ENCODE data around the gene ARHGAP29. TPM values are rescaled to one million over a fixed set of nuclear protein-coding genes. Genes with fewer than 3 reads are reported as not detected.

The ARHGAP29 gene
- total and polyA plus RNA-seq, 2 experiments from 2014 or later, result 9.6 to 22.3 TPM

DNA sequence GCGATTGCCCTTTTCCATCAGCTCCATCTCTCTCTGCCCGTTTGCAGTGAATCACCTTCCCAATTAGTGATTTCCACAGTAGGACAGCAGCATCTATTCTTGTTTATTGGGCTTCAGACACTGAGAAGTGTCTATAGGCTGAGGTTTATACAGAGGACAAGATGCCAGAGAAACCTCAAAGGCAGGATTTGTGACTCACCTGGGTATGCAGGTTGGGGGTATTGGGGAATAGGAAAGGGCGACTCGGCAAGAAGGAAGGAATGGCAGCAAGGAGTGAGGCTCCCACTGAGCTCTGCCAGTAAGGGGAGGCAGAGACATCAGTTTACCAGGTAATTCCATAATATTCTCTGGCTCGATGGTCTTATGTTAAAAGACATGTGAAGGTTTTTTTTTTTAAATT is 91.1 kb downstream of the ARHGAP29 start:
- no peaks in the 10 kb centered on the region for H3K36me3 ChIP-seq (replicated peaks; ENCODE audit: insufficient read depth, low read depth)
- no peaks in the 10 kb centered on the region for H3K27me3 ChIP-seq
- no peak overlapping the region for H2AFZ ChIP-seq
- H3K4me2 ChIP-seq, result no peak overlapping the region
- H3K9me3 ChIP-seq (ENCODE audit: low read depth), result no peaks in the 10 kb centered on the region
- no peak overlapping the region for H3K27ac ChIP-seq
- no peak for DNase-seq (ENCODE audit: low spot score)
- H3K79me2 ChIP-seq, result no peaks in the 10 kb centered on the region
- H3K4me3 ChIP-seq, result no peak overlapping the region
- H4K20me1 ChIP-seq (ENCODE audit: insufficient read depth, poor library complexity, severe bottlenecking), result no peaks in the 10 kb centered on the region
- no peaks in the 10 kb centered on the region for H3K4me1 ChIP-seq (ENCODE audit: insufficient read depth)
- TF ChIP-seq EZH2 (IDR thresholded peaks at IDR 0.05; ENCODE audit: borderline replicate concordance) (no peak), EZH2phosphoT487 (IDR thresholded peaks at IDR 0.05; ENCODE audit: low read depth, severe bottlenecking, unreplicated experiment) (no peak)
- TF ChIP-seq, protein P1, sequence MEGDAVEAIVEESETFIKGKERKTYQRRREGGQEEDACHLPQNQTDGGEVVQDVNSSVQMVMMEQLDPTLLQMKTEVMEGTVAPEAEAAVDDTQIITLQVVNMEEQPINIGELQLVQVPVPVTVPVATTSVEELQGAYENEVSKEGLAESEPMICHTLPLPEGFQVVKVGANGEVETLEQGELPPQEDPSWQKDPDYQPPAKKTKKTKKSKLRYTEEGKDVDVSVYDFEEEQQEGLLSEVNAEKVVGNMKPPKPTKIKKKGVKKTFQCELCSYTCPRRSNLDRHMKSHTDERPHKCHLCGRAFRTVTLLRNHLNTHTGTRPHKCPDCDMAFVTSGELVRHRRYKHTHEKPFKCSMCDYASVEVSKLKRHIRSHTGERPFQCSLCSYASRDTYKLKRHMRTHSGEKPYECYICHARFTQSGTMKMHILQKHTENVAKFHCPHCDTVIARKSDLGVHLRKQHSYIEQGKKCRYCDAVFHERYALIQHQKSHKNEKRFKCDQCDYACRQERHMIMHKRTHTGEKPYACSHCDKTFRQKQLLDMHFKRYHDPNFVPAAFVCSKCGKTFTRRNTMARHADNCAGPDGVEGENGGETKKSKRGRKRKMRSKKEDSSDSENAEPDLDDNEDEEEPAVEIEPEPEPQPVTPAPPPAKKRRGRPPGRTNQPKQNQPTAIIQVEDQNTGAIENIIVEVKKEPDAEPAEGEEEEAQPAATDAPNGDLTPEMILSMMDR (IDR thresholded peaks at IDR 0.05; ENCODE audit: poor library complexity), result no peak
- 96% methylated on average over 5 of the region's 5 CpGs for WGBS (ENCODE audit: low lambda C conversion rate, missing lambda C conversion rate)
- no peaks in the 10 kb centered on the region for H3K9me2 ChIP-seq (replicated peaks; ENCODE audit: insufficient read depth)

DNA sequence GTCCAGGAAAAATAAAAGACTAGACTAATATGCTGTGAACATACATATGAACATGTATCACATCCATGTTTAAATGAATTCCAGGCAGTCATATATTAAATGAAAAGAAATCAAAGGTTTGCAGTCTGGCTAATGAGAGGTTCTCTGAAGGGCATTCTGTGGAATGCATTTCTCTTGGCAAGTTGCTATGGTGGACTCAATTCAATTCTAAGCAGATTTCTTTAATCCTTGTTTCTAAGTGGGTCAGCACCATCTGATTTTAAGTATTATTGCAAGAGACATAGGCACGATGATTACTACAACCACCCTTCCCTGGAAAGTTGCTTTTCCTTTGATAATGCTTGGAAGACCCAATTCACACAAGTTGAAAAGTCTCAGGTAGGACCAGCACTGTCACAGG is 92.5 kb downstream of the ARHGAP29 start:
- 75% methylated on average over 1 of the region's 1 CpG for WGBS (ENCODE audit: low lambda C conversion rate, missing lambda C conversion rate)
- TF ChIP-seq EZH2 (IDR thresholded peaks at IDR 0.05; ENCODE audit: borderline replicate concordance) (no peak), EZH2phosphoT487 (IDR thresholded peaks at IDR 0.05; ENCODE audit: low read depth, severe bottlenecking, unreplicated experiment) (no peak)
- TF ChIP-seq, protein P1 (IDR thresholded peaks at IDR 0.05; ENCODE audit: poor library complexity), result no peak
- no peaks in the 10 kb centered on the region for H3K79me2 ChIP-seq
- no peak overlapping the region for H3K27ac ChIP-seq
- no peaks in the 10 kb centered on the region for H3K27me3 ChIP-seq
- H3K9me2 ChIP-seq (replicated peaks; ENCODE audit: insufficient read depth), result no peaks in the 10 kb centered on the region
- H4K20me1 ChIP-seq (ENCODE audit: insufficient read depth, poor library complexity, severe bottlenecking), result no peaks in the 10 kb centered on the region
- H2AFZ ChIP-seq, result no peak overlapping the region
- H3K4me3 ChIP-seq, result no peak overlapping the region
- H3K4me2 ChIP-seq, result no peak overlapping the region
- H3K36me3 ChIP-seq (replicated peaks; ENCODE audit: insufficient read depth, low read depth), result no peaks in the 10 kb centered on the region
- no peak for DNase-seq (ENCODE audit: low spot score)
- H3K9me3 ChIP-seq (ENCODE audit: low read depth), result no peaks in the 10 kb centered on the region
- H3K4me1 ChIP-seq (ENCODE audit: insufficient read depth), result no peaks in the 10 kb centered on the region

DNA sequence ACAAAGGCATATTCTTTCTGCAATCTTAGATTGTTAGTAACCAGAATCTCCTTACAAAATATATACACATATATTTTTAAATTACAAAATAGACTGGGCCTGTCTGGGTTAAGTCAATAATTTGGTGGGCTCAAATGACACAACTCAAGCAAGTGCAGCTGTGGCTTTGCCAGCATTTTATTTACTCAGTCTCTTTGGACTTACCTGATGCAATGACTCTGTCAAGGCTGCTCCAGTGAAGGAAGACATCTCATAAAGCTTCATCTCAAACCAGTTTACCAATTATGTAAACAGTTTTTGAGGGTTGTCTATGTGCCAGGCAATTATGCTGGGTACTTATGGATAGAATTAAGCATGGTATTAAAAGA is 93.6 kb downstream of the ARHGAP29 start:
- no peaks in the 10 kb centered on the region for H3K36me3 ChIP-seq (replicated peaks; ENCODE audit: insufficient read depth, low read depth)
- no peaks in the 10 kb centered on the region for H3K79me2 ChIP-seq
- no peak overlapping the region for H2AFZ ChIP-seq
- TF ChIP-seq EZH2phosphoT487 (IDR thresholded peaks at IDR 0.05; ENCODE audit: low read depth, severe bottlenecking, unreplicated experiment) (no peak), EZH2 (IDR thresholded peaks at IDR 0.05; ENCODE audit: borderline replicate concordance) (no peak)
- TF ChIP-seq, protein P1 (IDR thresholded peaks at IDR 0.05; ENCODE audit: poor library complexity), result no peak
- no peaks in the 10 kb centered on the region for H3K9me2 ChIP-seq (replicated peaks; ENCODE audit: insufficient read depth)
- H3K4me1 ChIP-seq (ENCODE audit: insufficient read depth), result no peaks in the 10 kb centered on the region
- no peak overlapping the region for H3K4me3 ChIP-seq
- no peak for DNase-seq (ENCODE audit: low spot score)
- no peaks in the 10 kb centered on the region for H3K9me3 ChIP-seq (ENCODE audit: low read depth)
- no peaks in the 10 kb centered on the region for H3K27me3 ChIP-seq
- no peak overlapping the region for H3K27ac ChIP-seq
- H4K20me1 ChIP-seq (ENCODE audit: insufficient read depth, poor library complexity, severe bottlenecking), result no peaks in the 10 kb centered on the region
- no peak overlapping the region for H3K4me2 ChIP-seq
